Fibroblast of lung (primary cell): Measurements from ENCODE around the gene CEP290.

Source experiments
- EZH2 ChIP-seq: IDR thresholded peaks from 2 replicates; pipeline ENCODE4 v1.5.1; 2012; ENCODE audit warnings: low read length, control low read depth, mild to moderate bottlenecking; ENCODE audit errors: missing control alignments
- TF ChIP-seq, protein P1 (sequence below), 2 donors: IDR thresholded peaks in 1 of 2; conservative IDR thresholded peaks in 1 of 2; 1 replicate in 1 of 2; 2 replicates in 1 of 2; pipeline ENCODE4 v1.5.1; 2011 to 2012; ENCODE audit warnings: low read length in 2 of 2, control low read depth in 1 of 2, inconsistent platforms in 1 of 2, low read depth in 1 of 2, mild to moderate bottlenecking in 1 of 2

DNA sequence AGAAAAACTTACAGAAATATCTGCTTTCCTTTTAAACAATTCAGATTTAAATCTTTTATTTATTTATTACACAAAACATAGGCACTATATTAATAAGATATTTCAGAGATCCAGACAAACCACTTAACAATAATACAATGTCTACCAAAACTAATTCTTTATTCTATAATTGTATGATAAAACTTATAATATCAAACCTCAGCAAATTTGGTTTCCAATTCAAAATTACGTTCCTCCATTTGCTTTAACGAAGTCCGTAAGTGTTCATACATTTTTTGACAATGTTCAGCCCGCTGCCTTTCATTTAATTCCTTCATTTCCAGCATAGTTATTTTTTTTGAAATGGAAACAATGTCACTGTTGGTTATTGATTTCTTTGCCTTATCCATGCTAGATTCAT is 48.3 kb downstream of the CEP290 start:
- TF ChIP-seq, protein P1, sequence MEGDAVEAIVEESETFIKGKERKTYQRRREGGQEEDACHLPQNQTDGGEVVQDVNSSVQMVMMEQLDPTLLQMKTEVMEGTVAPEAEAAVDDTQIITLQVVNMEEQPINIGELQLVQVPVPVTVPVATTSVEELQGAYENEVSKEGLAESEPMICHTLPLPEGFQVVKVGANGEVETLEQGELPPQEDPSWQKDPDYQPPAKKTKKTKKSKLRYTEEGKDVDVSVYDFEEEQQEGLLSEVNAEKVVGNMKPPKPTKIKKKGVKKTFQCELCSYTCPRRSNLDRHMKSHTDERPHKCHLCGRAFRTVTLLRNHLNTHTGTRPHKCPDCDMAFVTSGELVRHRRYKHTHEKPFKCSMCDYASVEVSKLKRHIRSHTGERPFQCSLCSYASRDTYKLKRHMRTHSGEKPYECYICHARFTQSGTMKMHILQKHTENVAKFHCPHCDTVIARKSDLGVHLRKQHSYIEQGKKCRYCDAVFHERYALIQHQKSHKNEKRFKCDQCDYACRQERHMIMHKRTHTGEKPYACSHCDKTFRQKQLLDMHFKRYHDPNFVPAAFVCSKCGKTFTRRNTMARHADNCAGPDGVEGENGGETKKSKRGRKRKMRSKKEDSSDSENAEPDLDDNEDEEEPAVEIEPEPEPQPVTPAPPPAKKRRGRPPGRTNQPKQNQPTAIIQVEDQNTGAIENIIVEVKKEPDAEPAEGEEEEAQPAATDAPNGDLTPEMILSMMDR (conservative IDR thresholded peaks at IDR 0.05 in 1 of 2, IDR thresholded peaks at IDR 0.05 in 1 of 2; ENCODE audit: low read depth in 1 of 2, low read length in 2 of 2): no peak
- TF ChIP-seq EZH2: no peak
